HG02571 (cell line): Measurements from ENCODE around the gene ATP9B.
"Not testable (repeated sequence)": the region's sequence is repeated elsewhere in the genome, so short reads cannot be mapped to it uniquely, and the experiment has no call there.

ENCODE experiments used
- ATAC-seq: cut with Tn5 transposase; IDR thresholded peaks from one replicate; pipeline ENCODE4 v1.9.1; 2021; ENCODE audit warnings: mild to moderate bottlenecking, moderate library complexity; ENCODE audit not compliant: unreplicated experiment

The ATP9B gene

DNA sequence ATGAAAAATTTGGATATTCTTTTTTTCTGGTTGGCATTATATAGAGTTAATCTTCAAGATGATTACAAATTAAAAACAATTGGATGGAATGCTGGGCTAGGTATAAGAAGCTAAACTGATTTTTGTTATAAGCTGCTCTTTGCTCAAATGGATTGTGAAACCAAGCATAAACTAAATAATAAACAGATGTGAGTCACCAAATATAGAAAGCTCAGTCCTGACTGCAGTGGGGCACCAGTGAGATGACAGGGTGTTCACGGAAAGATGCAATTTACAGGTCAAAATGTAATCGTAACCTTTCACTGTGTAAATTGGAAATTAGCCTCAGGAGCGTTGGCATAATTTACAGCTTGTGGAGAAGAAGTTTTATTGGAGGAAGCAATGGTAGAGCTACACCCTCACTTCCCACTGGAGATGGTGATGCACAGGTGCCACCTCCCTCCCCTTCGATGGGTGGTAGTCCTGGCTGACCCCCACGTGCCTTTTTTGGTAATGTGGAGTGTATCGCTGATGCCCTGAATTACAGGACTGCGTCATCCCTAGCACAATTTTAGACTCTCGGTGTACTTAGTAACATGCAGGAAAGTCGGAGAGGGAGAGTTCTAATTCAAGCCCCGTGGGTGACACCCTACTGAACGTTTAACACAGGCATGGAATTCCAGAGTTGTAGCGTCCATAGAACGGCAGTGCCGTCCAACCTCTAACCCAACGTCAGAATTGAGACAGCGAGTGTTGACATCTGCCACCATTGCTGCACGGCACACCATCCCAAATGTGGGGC, 252.6 kb downstream of the ATP9B start:
- ATAC-seq = no peak

- ATAC-seq = no peak
These were observed 253.2 kb downstream of the ATP9B start for GRCh38 chr18:79322441-79322840.

DNA sequence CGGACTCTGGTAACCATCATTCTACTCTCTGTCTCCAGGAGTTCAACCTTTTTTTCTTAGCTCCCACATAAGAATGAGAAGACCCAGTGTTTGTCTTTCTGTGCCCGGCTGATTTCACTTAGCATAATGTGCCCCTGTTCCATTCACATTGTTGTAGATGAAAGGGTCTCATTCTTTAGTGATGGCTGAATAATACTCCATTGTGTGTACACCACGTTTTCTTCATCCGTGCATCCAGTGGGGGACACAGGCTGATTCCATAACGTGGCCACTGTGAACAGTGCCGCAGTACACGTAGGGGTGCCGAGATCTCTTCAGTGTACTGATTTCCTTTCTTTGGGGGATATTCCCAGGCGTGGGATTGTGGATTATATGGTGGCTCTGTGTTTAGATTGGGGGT, 254.3 kb downstream of the ATP9B start:
- no peak for ATAC-seq

GRCh38 chr18:79326413-79327198, 257.4 kb downstream of the ATP9B start:
- ATAC-seq = no peak

- ATAC-seq = no peak
These were observed 258.1 kb downstream of the ATP9B start for GRCh38 chr18:79327199-79327721.

DNA sequence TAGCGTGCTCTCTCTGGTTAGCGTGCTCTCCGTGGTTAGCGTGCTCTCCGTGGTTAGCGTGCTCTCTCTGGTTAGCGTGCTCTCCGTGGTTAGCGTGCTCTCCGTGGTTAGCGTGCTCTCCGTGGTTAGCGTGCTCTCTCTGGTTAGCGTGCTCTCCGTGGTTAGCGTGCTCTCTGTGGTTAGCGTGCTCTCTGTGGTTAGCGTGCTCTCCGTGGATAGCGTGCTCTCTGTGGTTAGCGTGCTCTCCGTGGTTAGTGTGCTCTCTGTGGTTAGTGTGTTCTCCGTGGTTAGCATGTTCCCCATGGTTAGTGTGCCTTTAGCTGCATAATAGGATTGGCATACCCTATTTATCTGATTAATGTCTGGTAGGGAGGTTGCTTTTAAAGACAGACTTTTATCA, 258.7 kb downstream of the ATP9B start:
- ATAC-seq = not testable (repeated sequence)

DNA sequence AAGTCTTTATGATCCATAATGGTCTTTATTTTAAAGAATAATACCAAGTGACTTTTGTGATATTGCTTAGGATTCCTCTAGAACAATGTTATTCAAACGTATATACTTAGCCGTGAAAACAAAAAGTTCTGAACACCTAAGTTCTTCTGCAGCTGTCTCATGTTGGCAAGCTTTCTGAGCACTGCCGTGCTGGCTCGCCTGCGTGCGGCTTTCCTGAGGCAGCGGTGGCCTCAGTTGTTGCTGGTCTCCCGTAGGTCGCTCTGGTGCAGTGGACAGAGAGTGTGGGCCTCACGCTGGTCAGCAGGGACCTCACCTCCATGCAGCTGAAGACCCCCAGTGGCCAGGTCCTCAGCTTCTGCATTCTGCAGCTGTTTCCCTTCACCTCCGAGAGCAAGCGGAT, 259.7 kb downstream of the ATP9B start:
- no peak for ATAC-seq

- no peak for ATAC-seq
These were observed 260.6 kb downstream of the ATP9B start for GRCh38 chr18:79329786-79330185.

DNA sequence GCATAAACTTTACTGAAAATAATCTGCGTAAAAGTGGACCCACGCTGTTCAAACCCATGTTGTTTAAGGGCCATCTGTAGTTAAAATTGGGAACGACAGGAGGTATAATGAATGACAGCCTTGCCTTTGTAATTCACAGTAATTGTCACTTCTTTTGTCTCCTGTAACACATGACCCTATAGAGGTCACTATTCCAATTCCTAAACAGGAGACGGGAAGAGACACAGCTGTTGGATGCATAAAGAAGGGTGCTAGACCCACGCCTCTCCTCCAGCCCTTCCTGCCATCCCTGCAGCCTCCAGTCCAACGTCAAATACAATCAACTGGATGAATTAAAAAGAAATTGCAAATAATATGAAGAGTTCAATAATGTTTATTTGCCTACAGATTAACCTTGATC, 263.5 kb downstream of the ATP9B start:
- no peak for ATAC-seq

DNA sequence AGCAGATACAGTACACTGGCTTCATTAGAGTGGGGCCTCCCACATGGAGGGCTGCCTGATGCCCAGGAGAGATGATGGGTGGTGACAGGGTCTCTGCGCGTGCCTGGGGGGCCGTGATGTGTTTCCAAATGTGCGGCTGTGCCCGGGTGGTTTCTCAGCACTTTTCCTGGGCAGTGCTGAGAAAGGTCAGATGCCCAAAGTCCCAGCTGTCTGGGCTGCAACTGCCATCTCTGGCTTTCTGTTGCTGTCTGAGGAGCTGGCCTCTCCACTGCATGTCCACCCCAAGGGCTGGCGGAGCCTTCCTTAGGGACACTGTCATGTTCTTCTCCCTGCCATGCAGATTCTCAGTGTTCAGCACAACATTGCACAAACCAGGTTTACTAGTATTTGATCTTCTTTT, 263.9 kb downstream of the ATP9B start:
- no peak for ATAC-seq

GRCh38 chr18:79334496-79335233, 265.5 kb downstream of the ATP9B start:
- no peak for ATAC-seq

GRCh38 chr18:79335833-79336360, 266.7 kb downstream of the ATP9B start:
- ATAC-seq = no peak

DNA sequence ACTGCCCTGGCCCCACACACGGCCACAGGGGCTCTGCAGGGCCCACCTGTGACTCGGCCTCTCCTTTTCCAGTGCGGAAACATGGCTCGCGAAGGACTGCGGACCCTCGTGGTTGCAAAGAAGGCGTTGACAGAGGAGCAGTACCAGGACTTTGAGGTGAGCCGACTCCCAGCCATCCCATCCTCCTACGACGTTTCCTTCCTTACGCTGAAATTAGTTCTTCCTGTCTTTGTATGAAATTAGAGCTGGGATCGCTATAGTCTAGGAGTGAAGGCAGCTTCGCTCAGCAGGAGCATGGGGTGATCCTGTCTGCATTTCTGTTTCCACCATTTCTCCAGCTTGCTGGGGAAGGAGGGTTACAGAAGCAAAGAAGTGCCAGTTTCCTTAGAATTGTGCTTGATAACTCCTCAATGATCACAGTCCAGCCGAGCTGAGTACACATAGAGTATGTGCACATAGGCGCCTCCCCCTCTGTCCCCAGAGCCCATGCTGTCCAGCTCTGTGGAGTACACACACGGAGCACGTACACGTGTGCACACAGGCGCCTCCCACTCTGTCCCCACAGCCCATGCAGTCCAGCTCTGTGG, 267.5 kb downstream of the ATP9B start:
- no peak for ATAC-seq

- ATAC-seq = no peak
These were observed 268.0 kb downstream of the ATP9B start for GRCh38 chr18:79337184-79337583.

DNA sequence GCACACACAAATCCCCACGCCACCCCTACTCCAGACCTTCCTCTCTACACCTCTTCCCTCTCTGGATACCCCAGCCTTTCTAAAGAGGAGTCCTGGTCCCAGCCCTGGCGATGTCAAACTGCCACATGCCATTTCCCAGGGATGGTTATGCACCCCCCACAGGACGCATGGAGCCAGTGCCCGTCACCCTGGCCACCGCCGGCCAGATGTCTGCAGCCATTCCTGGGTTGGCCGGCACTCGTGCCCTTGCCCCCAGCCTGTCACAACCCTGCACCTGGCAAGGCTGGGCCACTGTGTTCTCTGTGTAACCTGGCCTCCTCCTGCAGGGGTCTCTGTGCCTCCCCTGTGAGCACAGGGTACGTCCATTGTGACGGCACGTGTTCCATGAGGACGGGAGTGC, 268.4 kb downstream of the ATP9B start:
- no peak for ATAC-seq

DNA sequence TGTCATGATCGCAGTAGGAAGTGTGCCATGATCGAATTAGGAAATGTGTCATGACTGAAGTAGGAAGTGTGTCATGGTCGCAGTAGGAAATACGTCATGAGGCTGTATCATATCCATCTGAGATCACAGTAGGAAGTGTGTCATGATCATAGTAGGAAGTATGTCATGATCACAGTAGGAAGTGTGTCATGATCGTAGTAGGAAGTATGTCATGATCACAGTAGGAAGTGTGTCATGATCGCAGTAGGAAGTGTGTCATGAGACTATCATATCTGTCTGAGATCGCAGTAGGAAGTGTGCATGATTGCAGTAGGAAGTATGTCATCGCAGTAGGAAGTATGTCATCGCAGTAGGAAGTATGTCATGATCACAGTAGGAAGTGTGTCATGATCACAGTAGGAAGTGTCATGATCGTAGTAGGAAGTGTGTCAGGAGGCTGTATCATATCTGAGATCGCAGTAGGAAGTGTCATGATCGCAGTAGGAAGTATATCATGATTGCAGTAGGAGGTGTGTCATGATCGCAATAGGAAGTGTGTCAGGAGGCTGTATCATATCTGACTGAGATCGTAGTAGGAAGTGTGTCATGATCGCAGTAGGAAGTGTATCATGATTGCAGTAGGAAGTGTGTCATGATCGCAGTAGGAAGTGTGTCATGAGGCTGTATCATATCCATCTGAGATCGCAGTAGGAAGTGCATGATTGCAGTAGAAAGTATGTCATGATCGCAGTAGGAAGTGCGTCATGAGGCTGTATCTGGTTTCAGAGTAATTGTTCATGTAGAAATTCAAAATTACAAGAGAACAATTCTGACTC, 270.1 kb downstream of the ATP9B start:
- ATAC-seq = no peak

GRCh38 chr18:79343567-79344207, 274.5 kb downstream of the ATP9B start:
- no peak for ATAC-seq

DNA sequence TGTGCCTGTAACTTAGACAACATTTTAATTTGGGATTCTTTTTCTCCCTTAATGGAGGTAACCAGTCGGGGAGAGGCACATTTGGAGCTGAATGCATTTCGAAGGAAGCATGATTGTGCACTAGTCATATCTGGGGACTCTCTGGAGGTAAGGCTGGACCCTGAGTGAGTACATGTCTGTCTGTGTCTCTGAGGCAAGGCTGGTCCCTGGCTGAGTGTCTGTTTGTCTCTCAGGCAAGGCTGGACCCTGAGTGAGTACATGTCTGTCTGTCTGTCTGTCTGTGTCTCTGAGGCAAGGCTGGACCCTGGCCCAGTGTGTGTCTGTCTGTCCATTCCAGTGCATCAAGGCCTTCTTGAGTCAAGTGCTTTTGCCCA, 275.0 kb downstream of the ATP9B start:
- ATAC-seq = no peak

DNA sequence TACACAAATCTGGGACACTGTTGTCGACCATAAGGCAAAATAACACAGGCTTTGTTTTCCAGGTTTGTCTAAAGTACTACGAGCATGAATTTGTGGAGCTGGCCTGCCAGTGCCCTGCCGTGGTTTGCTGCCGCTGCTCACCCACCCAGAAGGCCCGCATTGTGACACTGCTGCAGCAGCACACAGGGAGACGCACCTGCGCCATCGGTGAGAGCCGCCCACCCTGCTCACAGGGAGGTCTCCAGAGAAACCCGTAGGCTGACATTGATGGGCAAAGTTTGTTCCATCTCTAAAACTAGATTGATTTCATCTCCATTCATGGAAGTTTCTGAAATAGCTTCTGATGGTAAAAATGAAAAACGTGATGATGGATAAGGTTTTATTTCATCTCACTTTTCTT, 276.2 kb downstream of the ATP9B start:
- ATAC-seq = no peak

DNA sequence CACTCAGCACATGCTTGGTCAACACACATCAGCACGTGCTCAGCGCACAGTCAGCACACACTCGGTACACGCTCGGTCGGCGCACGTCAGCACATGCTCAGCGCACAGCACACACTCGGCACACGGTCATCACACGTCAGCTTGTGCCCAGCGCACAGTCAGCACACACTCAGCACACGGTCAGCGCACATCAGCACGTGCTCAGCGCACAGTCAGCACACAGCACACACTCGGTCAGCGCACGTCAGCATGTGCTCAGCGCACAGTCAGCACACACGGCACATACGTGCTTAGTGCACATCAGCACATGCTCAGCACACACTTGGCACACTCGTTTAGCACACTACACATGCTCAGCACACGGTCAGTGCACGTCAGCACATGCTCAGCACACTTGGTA, 276.8 kb downstream of the ATP9B start:
- ATAC-seq = no peak
